K562 treated with DMSO at 1 percent for 12 hours (cell line): ENCODE data around the gene OR51I1. TPM values are rescaled to one million over a fixed set of nuclear protein-coding genes. Genes with fewer than 3 reads are reported as not detected.

Source experiments
- total RNA-seq: library from RNA; unstranded; fragments of 300-600 nt; gene quantifications from 2 replicates; pipeline ENCODE4 v1.2.3, GENCODE V29; 2022; ENCODE audit not compliant: insufficient read depth

The OR51I1 gene, protein sequence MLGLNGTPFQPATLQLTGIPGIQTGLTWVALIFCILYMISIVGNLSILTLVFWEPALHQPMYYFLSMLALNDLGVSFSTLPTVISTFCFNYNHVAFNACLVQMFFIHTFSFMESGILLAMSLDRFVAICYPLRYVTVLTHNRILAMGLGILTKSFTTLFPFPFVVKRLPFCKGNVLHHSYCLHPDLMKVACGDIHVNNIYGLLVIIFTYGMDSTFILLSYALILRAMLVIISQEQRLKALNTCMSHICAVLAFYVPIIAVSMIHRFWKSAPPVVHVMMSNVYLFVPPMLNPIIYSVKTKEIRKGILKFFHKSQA
- total RNA-seq = not detected in 2 replicates

GRCh38 chr11:5441414-5441813, at the start of gene OR51I1:
TSS of gene OR51I1 (minus strand) at chr11:5441514. CDS start at chr11:5441514, 0 bp downstream.

DNA sequence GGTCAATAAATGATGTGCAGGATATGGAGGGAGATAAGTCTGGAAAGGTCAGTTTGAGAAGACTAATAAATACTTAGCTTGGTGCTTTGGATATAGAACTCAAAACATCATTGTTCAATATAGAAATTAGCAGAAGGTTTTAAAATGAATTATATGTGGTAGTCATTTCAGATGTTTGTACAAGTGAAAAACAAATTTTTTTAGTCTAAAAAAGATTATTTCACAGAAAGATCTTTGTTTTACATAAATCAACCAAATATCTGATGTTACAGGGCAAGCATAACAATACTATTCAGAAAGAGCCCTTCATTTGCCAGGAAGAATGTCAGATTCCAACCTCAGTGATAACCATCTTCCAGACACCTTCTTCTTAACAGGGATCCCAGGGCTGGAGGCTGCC, 47.1 kb upstream of the OR51I1 start, which contains the start of gene OR52D1:
Gene OR52D1, plus strand, starts transcription at position 301 of the 400 bp plus-strand sequence. Its CDS starts 22 bp downstream, at position 323.

DNA sequence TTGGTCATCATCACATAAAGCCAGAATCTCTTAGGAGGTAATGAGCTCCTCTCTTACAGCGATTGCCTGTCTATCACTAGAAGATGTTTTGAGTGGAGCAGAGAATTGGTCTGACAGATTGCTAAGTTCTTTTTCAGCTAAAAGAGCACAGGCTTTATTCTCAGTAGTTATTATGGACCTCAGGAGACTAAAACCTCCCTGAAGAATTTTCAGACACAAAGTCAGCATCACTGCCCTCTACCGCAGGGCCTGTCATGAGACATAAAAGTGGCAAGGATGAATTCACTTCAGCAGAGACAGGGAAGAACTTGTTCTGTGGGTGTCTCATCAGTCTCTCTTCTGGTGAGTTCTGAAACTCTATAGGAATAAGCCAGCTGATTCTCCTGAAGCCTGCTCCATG, 7.7 kb upstream of the OR51I1 start, which contains the start of gene OR51I2:
Gene OR51I2, plus strand, starts transcription at position 301 of the 400 bp plus-strand sequence. CDS start 4,166 bp downstream, outside the sequence.

GRCh38 chr11:5421811-5422210, 19.5 kb downstream of the OR51I1 start, which contains the start of gene OR51Q1:
TSS of gene OR51Q1 (plus strand) at chr11:5422111. CDS start at chr11:5422201, 90 bp downstream.

Other genes with a start within 250 kb of the OR51I1 start
- gene OR51V1, start 240.8 kb downstream of the OR51I1 start, total RNA-seq = not detected in 2 replicates
- gene HBB, start 214.4 kb downstream of the OR51I1 start, total RNA-seq = not detected in 2 replicates
- gene HBD, start 207.0 kb downstream of the OR51I1 start, total RNA-seq = 3.1 and 8.7 TPM in 2 replicates
- 306 and 577 TPM in 2 replicates for gene HBG1, start 191.7 kb downstream of the OR51I1 start, total RNA-seq
- gene HBG2, start 186.7 kb downstream of the OR51I1 start, total RNA-seq = 1,639 and 2,641 TPM in 2 replicates
- 1,099 and 1,561 TPM in 2 replicates for gene HBE1, start 171.6 kb downstream of the OR51I1 start, total RNA-seq
- 17.7 and 70.6 TPM in 2 replicates for gene OR51B4, start 139.6 kb downstream of the OR51I1 start, total RNA-seq
- 2.2 TPM in 1 of 2 replicates, not detected in the other for gene OR51B2, start 117.2 kb downstream of the OR51I1 start, total RNA-seq
- 36.4 and 64.3 TPM in 2 replicates for gene OR51B5, start 98.0 kb downstream of the OR51I1 start, total RNA-seq
- gene OR51B6, start 90.0 kb downstream of the OR51I1 start, total RNA-seq = not detected in 2 replicates
- not detected in 2 replicates for gene OR51M1, start 57.7 kb downstream of the OR51I1 start, total RNA-seq
- not detected in 2 replicates for gene OR51Q1, start 19.4 kb downstream of the OR51I1 start, total RNA-seq
- not detected in 2 replicates for gene OR51I2, start 7.8 kb upstream of the OR51I1 start, total RNA-seq
- not detected in 2 replicates for gene OR52D1, start 47.2 kb upstream of the OR51I1 start, total RNA-seq
- not detected in 2 replicates for gene UBQLN3, start 68.4 kb upstream of the OR51I1 start, total RNA-seq
- gene UBQLNL, start 75.2 kb upstream of the OR51I1 start, total RNA-seq = 0.63 TPM in 1 of 2 replicates, not detected in the other
- 0.78 TPM in 1 of 2 replicates, not detected in the other for gene OR52H1, start 107.0 kb upstream of the OR51I1 start, total RNA-seq
- not detected in 2 replicates for gene OR52B6, start 139.4 kb upstream of the OR51I1 start, total RNA-seq
- gene TRIM6, start 155.1 kb upstream of the OR51I1 start, total RNA-seq = 9.7 and 20.8 TPM in 2 replicates
- 0.94 and 4.2 TPM in 2 replicates for gene TRIM34, start 183.5 kb upstream of the OR51I1 start, total RNA-seq
- 8.5 and 23.0 TPM in 2 replicates for gene TRIM5, start 243.6 kb upstream of the OR51I1 start, total RNA-seq
- gene TRIM22, start 248.3 kb upstream of the OR51I1 start, total RNA-seq = 1.0 and 2.4 TPM in 2 replicates